WERI-Rb-1 (cell line): ENCODE results near the gene STK17A.

Source experiments
- DNase-seq: peaks from one replicate; pipeline ENCODE4 v3.0.0-alpha.2; 2020
- H3K27ac ChIP-seq: fragments of 250-450 bp; sonication (Bioruptor Pico); 2 replicates; pipeline ENCODE4 v1.5.1; 2020; ENCODE audit warnings: mild to moderate bottlenecking, moderate library complexity
- H3K27me3 ChIP-seq: fragments of 250-450 bp; sonication (Bioruptor Pico); 2 replicates; pipeline ENCODE4 v1.5.1; 2021; ENCODE audit warnings: mild to moderate bottlenecking, low read depth, moderate library complexity; ENCODE audit not compliant: insufficient read depth, severe bottlenecking
- H3K36me3 ChIP-seq: fragments of 250-450 bp; sonication (Bioruptor Pico); 2 replicates; pipeline ENCODE4 v1.5.1; 2020; ENCODE audit warnings: mild to moderate bottlenecking, moderate library complexity
- H3K4me3 ChIP-seq: 2 replicates; pipeline ENCODE4 v1.5.1; 2011; ENCODE audit warnings: low read depth, mild to moderate bottlenecking, control low read depth, low read length
- H3K9me3 ChIP-seq: fragments of 250-450 bp; sonication (Bioruptor Pico); 2 replicates; pipeline ENCODE4 v1.5.1; 2021; ENCODE audit warnings: mild to moderate bottlenecking, moderate library complexity; ENCODE audit not compliant: severe bottlenecking
- TF ChIP-seq, protein P1 (sequence below): IDR thresholded peaks from 2 replicates; pipeline ENCODE4 v1.5.1; 2011; ENCODE audit warnings: low read depth, mild to moderate bottlenecking, control low read depth, inconsistent platforms, low read length

STK17A gene

DNA sequence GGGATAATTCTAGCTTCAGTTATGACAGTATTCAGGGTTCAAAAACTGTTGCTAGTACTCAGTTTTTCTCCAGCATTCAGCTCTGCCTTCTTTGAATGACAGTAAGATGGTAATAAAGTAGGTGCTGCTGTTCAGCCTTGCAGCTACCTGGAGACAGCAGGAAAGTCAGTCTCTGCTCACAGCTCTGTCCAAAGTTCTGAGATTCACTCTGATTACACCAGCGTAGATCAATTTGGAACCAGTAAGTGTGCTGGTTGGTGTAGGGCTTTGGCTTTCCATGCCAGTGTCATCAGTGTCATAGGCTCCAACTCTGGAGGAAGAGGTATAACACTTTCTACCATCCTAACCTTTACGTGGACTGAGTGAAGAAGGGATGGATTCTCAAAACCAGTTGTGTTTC lies 26.2 kb downstream of the STK17A start:
- Histone ChIP-seq H3K36me3 (no peaks in the 10 kb centered on the region), H3K27ac (no peak overlapping the region), H3K27me3 (no peaks in the 10 kb centered on the region), H3K4me3 (no peak overlapping the region), H3K9me3 (no peaks in the 10 kb centered on the region)
- TF ChIP-seq, protein P1, sequence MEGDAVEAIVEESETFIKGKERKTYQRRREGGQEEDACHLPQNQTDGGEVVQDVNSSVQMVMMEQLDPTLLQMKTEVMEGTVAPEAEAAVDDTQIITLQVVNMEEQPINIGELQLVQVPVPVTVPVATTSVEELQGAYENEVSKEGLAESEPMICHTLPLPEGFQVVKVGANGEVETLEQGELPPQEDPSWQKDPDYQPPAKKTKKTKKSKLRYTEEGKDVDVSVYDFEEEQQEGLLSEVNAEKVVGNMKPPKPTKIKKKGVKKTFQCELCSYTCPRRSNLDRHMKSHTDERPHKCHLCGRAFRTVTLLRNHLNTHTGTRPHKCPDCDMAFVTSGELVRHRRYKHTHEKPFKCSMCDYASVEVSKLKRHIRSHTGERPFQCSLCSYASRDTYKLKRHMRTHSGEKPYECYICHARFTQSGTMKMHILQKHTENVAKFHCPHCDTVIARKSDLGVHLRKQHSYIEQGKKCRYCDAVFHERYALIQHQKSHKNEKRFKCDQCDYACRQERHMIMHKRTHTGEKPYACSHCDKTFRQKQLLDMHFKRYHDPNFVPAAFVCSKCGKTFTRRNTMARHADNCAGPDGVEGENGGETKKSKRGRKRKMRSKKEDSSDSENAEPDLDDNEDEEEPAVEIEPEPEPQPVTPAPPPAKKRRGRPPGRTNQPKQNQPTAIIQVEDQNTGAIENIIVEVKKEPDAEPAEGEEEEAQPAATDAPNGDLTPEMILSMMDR, result no peak
- no peak for DNase-seq

GRCh38 chr7:43612128-43612527 lies 29.2 kb downstream of the STK17A start:
- Histone ChIP-seq H3K4me3 (no peak overlapping the region), H3K27ac (no peak overlapping the region), H3K9me3 (no peaks in the 10 kb centered on the region), H3K27me3 (no peaks in the 10 kb centered on the region), H3K36me3 (no peaks in the 10 kb centered on the region)
- TF ChIP-seq, protein P1, result no peak
- no peak for DNase-seq

- Histone ChIP-seq H3K9me3 (no peaks in the 10 kb centered on the region), H3K36me3 (no peaks in the 10 kb centered on the region), H3K4me3 (no peak overlapping the region), H3K27ac (no peak overlapping the region), H3K27me3 (no peaks in the 10 kb centered on the region)
- no peak for DNase-seq
- TF ChIP-seq, protein P1, result no peak
These were observed 30.0 kb downstream of the STK17A start for GRCh38 chr7:43612599-43613589.

DNA sequence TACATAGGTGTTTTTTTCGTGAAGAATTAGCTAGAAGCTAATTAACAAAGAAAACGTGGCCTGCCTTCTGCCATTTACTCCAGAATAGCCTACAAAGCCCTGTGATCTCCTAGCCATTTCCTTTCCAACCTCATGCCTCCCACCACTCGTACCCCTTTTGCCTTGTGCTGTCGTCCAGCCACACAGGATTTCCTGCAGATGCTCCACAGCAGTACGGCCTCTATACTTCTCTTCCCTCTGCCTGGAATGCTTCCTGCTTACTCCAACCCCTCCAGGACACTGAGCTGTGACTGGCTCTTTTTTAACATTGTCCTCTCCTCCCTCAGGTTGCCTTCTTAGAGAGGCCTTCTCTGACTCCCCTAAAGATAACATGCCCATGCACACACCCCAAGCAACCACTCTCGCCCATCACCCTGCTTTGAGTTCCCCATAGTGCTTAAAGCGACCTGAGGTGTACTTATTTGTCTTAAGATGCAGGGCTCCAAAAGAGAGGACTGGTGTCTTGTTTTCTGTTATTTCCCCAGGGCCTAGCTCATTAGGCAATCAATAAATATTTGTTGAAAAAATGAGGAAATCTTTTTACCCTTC lies 32.7 kb downstream of the STK17A start:
- no peak for DNase-seq
- Histone ChIP-seq H3K27ac (no peak overlapping the region), H3K36me3 (no peaks in the 10 kb centered on the region), H3K9me3 (no peaks in the 10 kb centered on the region), H3K27me3 (no peaks in the 10 kb centered on the region), H3K4me3 (no peak overlapping the region)
- TF ChIP-seq, protein P1, result no peak

DNA sequence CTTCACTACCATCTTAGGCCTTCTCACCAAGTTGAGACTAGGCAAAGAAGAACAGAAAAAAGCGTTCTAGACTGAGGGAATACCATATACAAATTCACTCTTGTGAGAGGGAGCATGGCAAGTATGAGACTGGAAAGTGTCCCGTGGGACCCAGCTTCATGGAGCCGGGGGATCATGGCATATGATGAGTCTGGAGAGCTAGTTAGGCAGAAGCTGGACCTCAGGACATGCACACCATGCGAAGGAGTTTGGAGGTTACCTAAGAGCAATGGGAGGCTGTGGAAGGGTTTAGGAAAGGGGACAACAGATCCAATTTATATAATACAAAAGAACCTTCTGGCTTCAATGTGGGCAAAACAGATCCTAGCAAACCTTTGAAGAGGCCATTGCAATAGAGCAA lies 34.1 kb downstream of the STK17A start:
- DNase-seq, result no peak
- no peaks in the 10 kb centered on the region for H3K9me3 ChIP-seq
- TF ChIP-seq, protein P1, result no peak
- H3K4me3 ChIP-seq, result no peak overlapping the region
- no peaks in the 10 kb centered on the region for H3K36me3 ChIP-seq
- H3K27me3 ChIP-seq, result no peaks in the 10 kb centered on the region
- no peak overlapping the region for H3K27ac ChIP-seq
